Peyer's patch (tissue), 4 donors: Measurements from ENCODE around the gene SCN2B. TPM values are rescaled to one million over a fixed set of nuclear protein-coding genes. Genes with fewer than 3 reads are reported as not detected.

ENCODE experiments used
- DNase-seq, 3 donors: peaks; one replicate each; pipeline ENCODE4 v3.0.0-alpha.2; 2017 to 2019
- H3K27ac ChIP-seq, 4 donors: fragments of 200-600 bp; sonication (generic); one replicate each; pipeline ENCODE4 v1.5.1; 2016 to 2019
- H3K27me3 ChIP-seq, 2 donors: fragments of 200-600 bp; sonication (generic); one replicate each; pipeline ENCODE4 v1.5.1; 2019
- H3K36me3 ChIP-seq, 3 donors: fragments of 200-600 bp; sonication (generic); one replicate each; pipeline ENCODE4 v1.5.1; 2016 to 2019
- H3K4me1 ChIP-seq, 4 donors: fragments of 200-600 bp; sonication (generic); one replicate each; pipeline ENCODE4 v1.5.1; 2016 to 2019
- H3K4me3 ChIP-seq, 4 donors: fragments of 200-600 bp; sonication (generic); 1 replicate in 3 of 4; 2 replicates in 1 of 4; pipeline ENCODE4 v1.5.1; 2016 to 2019; ENCODE audit warnings: mild to moderate bottlenecking in 1 of 4
- H3K9me3 ChIP-seq, 4 donors: fragments of 200-600 bp; sonication (generic); one replicate each; pipeline ENCODE4 v1.5.1; 2016 to 2019; ENCODE audit warnings: mild to moderate bottlenecking in 1 of 4
- POLR2A ChIP-seq, 2 donors: fragments of 450-650 bp; IDR thresholded peaks; one replicate each; pipeline ENCODE4 v1.5.1; 2017; ENCODE audit warnings: antibody characterized with exemption in 2 of 2, mild to moderate bottlenecking in 2 of 2, moderate library complexity in 2 of 2
- total RNA-seq, 4 donors: library from RNA; depleted of rRNA; stranded (reverse); fragments of >200 nt; gene quantifications; one replicate each; pipeline ENCODE4 v1.1.0, GENCODE V29; 2016
- TF ChIP-seq, protein P1 (sequence below), 6 experiments: fragments of 450-650 bp in 4 of 6; fragments of 200-600 bp in 2 of 6; sonication (generic) in 1 of 6; IDR thresholded peaks; one replicate each; pipeline ENCODE4 v1.5.1; 2017 to 2019; ENCODE audit warnings: antibody characterized with exemption in 6 of 6, mild to moderate bottlenecking in 3 of 6, moderate library complexity in 1 of 6

The SCN2B gene
- total RNA-seq, 4 donors from 2014 or later = 0.13 to 0.38 TPM; not detected in 2

- TF ChIP-seq POLR2A (IDR thresholded peaks at IDR 0.05) = no peak
- TF ChIP-seq, protein P1, sequence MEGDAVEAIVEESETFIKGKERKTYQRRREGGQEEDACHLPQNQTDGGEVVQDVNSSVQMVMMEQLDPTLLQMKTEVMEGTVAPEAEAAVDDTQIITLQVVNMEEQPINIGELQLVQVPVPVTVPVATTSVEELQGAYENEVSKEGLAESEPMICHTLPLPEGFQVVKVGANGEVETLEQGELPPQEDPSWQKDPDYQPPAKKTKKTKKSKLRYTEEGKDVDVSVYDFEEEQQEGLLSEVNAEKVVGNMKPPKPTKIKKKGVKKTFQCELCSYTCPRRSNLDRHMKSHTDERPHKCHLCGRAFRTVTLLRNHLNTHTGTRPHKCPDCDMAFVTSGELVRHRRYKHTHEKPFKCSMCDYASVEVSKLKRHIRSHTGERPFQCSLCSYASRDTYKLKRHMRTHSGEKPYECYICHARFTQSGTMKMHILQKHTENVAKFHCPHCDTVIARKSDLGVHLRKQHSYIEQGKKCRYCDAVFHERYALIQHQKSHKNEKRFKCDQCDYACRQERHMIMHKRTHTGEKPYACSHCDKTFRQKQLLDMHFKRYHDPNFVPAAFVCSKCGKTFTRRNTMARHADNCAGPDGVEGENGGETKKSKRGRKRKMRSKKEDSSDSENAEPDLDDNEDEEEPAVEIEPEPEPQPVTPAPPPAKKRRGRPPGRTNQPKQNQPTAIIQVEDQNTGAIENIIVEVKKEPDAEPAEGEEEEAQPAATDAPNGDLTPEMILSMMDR (IDR thresholded peaks at IDR 0.05) = no peak
- Histone ChIP-seq H3K9me3 (no peaks in the 10 kb centered on the region), H3K4me3 (peak overlapping the region in 1 of 4 donors; percentile 13), H3K36me3 (peaks cover 0 to under 1% (median 0%) of the 10 kb centered on the region in 3 donors), H3K27ac (peak overlapping the region in 3 of 4 donors; percentile 19 to 31 (median 26)), H3K27me3 (no peaks in the 10 kb centered on the region), H3K4me1 (peaks cover 0 to 3% (median 0%) of the 10 kb centered on the region in 4 donors)
- DNase-seq = no peak
Measured at GRCh38 chr11:118221419-118221818, 45.0 kb upstream of the SCN2B start.

- Histone ChIP-seq H3K4me1 (no peaks in the 10 kb centered on the region), H3K36me3 (no peaks in the 10 kb centered on the region), H3K4me3 (peak overlapping the region in 1 of 4 donors; percentile 13), H3K27ac (peak overlapping the region in 3 of 4 donors; percentile 8 to 31 (median 8)), H3K9me3 (no peaks in the 10 kb centered on the region), H3K27me3 (no peaks in the 10 kb centered on the region)
- TF ChIP-seq POLR2A (IDR thresholded peaks at IDR 0.05) = no peak
- TF ChIP-seq, protein P1 (IDR thresholded peaks at IDR 0.05) = no peak
- no peak for DNase-seq
Measured at GRCh38 chr11:118219732-118220131, 43.3 kb upstream of the SCN2B start.

- Histone ChIP-seq H3K27ac (peak overlapping the region in 2 of 4 donors; percentile 8 to 31), H3K4me3 (no peak overlapping the region), H3K4me1 (peaks cover 0 to 2% (median 0%) of the 10 kb centered on the region in 4 donors), H3K9me3 (no peaks in the 10 kb centered on the region), H3K27me3 (no peaks in the 10 kb centered on the region), H3K36me3 (no peaks in the 10 kb centered on the region)
- TF ChIP-seq, protein P1 (IDR thresholded peaks at IDR 0.05) = no peak
- TF ChIP-seq POLR2A (IDR thresholded peaks at IDR 0.05) = no peak
- no peak for DNase-seq
Measured at GRCh38 chr11:118219244-118219643, 42.8 kb upstream of the SCN2B start.

DNA sequence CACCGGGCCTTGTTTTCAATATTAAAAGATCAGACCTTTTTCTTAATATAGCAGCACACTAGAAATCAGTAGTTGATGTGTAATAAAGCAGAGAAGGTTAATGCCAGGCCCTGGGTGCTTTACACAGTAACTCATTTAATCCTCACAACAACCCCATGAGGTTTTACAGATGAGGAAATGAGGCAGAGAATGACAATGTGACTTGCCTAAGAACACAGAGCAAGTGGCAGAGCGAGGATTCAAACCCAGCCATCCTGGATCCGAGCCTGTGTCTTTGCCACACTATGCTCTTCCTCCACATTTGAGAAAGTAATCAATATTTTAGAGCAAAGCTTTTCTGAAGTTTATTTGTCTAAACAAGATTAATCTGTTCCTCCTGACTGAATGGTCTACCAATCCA is 41.1 kb upstream of the SCN2B start:
- Histone ChIP-seq H3K27ac (peak overlapping the region in 2 of 4 donors; percentile 31 to 36), H3K4me3 (no peak overlapping the region), H3K9me3 (no peaks in the 10 kb centered on the region), H3K36me3 (no peaks in the 10 kb centered on the region), H3K27me3 (no peaks in the 10 kb centered on the region), H3K4me1 (peaks cover 0 to 16% (median 4%) of the 10 kb centered on the region in 4 donors)
- no peak for TF ChIP-seq POLR2A (IDR thresholded peaks at IDR 0.05)
- TF ChIP-seq, protein P1 (IDR thresholded peaks at IDR 0.05) = no peak
- DNase-seq = no peak

- Histone ChIP-seq H3K4me1 (peaks cover 0 to 16% (median 4%) of the 10 kb centered on the region in 4 donors), H3K27me3 (no peaks in the 10 kb centered on the region), H3K27ac (peak overlapping the region; percentile 22 to 63 (median 34)), H3K9me3 (no peaks in the 10 kb centered on the region), H3K36me3 (no peaks in the 10 kb centered on the region), H3K4me3 (no peak overlapping the region)
- TF ChIP-seq, protein P1 (IDR thresholded peaks at IDR 0.05) = no peak
- no peak for TF ChIP-seq POLR2A (IDR thresholded peaks at IDR 0.05)
- no peak for DNase-seq
Measured at GRCh38 chr11:118216621-118217481, 40.4 kb upstream of the SCN2B start.
